Measurements from ENCODE around the gene SRGAP1. TPM values are rescaled to one million over a fixed set of nuclear protein-coding genes. Genes with fewer than 3 reads are reported as not detected.
"Not testable (repeated sequence)": the region's sequence is repeated elsewhere in the genome, so short reads cannot be mapped to it uniquely, and the experiment has no call there.

Gene SRGAP1
- total and polyA plus RNA-seq, 2 donors = 0.82 to 1.3 TPM

GRCh38 chr12:64107776-64108175 lies 263.3 kb downstream of the SRGAP1 start:
- Histone ChIP-seq H3K36me3 (ENCODE audit: control insufficient read depth in 2 of 2, insufficient read depth in 2 of 2, low read length in 1 of 2) (no peaks in the 10 kb centered on the region), H3K9me3 (ENCODE audit: control insufficient read depth in 2 of 2, insufficient read depth in 1 of 2, low read length in 1 of 2) (no peaks in the 10 kb centered on the region), H3K27me3 (ENCODE audit: control insufficient read depth in 2 of 2, insufficient read depth in 1 of 2, low read length in 1 of 2) (no peaks in the 10 kb centered on the region), H3K4me1 (ENCODE audit: control insufficient read depth in 2 of 2, insufficient read depth in 2 of 2, low read length in 2 of 2) (no peaks in the 10 kb centered on the region), H3K4me3 (ENCODE audit: low read length in 2 of 2) (no peak overlapping the region), H3K27ac (ENCODE audit: low read depth in 1 of 2, low read length in 1 of 2) (no peak overlapping the region)
- no peak for DNase-seq (ENCODE audit: low read depth in 6 of 9, low spot score in 9 of 9)
- 99% methylated on average over 1 of the region's 1 CpG for WGBS

- Histone ChIP-seq H3K4me1 (ENCODE audit: control insufficient read depth in 2 of 2, insufficient read depth in 2 of 2, low read length in 2 of 2) (no peaks in the 10 kb centered on the region), H3K27me3 (ENCODE audit: control insufficient read depth in 2 of 2, insufficient read depth in 1 of 2, low read length in 1 of 2) (no peaks in the 10 kb centered on the region)
- 96% methylated on average over 4 of the region's 4 CpGs for WGBS
These were observed 265.2 kb downstream of the SRGAP1 start for GRCh38 chr12:64109706-64110105.

GRCh38 chr12:64110864-64111263 lies 266.4 kb downstream of the SRGAP1 start:
- Histone ChIP-seq H3K36me3 (ENCODE audit: control insufficient read depth in 2 of 2, insufficient read depth in 2 of 2, low read length in 1 of 2) (no peaks in the 10 kb centered on the region), H3K27ac (ENCODE audit: low read depth in 1 of 2, low read length in 1 of 2) (no peak overlapping the region), H3K27me3 (ENCODE audit: control insufficient read depth in 2 of 2, insufficient read depth in 1 of 2, low read length in 1 of 2) (no peaks in the 10 kb centered on the region), H3K9me3 (ENCODE audit: control insufficient read depth in 2 of 2, insufficient read depth in 1 of 2, low read length in 1 of 2) (no peaks in the 10 kb centered on the region), H3K4me1 (ENCODE audit: control insufficient read depth in 2 of 2, insufficient read depth in 2 of 2, low read length in 2 of 2) (no peaks in the 10 kb centered on the region), H3K4me3 (ENCODE audit: low read length in 2 of 2) (no peak overlapping the region)
- no peak for DNase-seq (ENCODE audit: low read depth in 6 of 9, low spot score in 9 of 9)

More at GRCh38 chr12:64109706-64110105, 265.2 kb downstream of the SRGAP1 start:
- Histone ChIP-seq H3K27ac (ENCODE audit: low read depth in 1 of 2, low read length in 1 of 2) (no peak overlapping the region), H3K36me3 (ENCODE audit: control insufficient read depth in 2 of 2, insufficient read depth in 2 of 2, low read length in 1 of 2) (no peaks in the 10 kb centered on the region), H3K9me3 (ENCODE audit: control insufficient read depth in 2 of 2, insufficient read depth in 1 of 2, low read length in 1 of 2) (no peaks in the 10 kb centered on the region), H3K4me3 (ENCODE audit: low read length in 2 of 2) (no peak overlapping the region)
- no peak for DNase-seq (ENCODE audit: low read depth in 6 of 9, low spot score in 9 of 9)

GRCh38 chr12:64116969-64117368 lies 272.5 kb downstream of the SRGAP1 start:
- no peak overlapping the region for H3K4me3 ChIP-seq (ENCODE audit: low read length in 2 of 2)
- H3K27ac ChIP-seq (ENCODE audit: low read depth in 1 of 2, low read length in 1 of 2) = no peak overlapping the region
- WGBS = 97% methylated on average over 2 of the region's 2 CpGs
- H3K27me3 ChIP-seq (ENCODE audit: control insufficient read depth in 2 of 2, insufficient read depth in 1 of 2, low read length in 1 of 2) = no peaks in the 10 kb centered on the region
- H3K36me3 ChIP-seq (ENCODE audit: control insufficient read depth in 2 of 2, insufficient read depth in 2 of 2, low read length in 1 of 2) = no peaks in the 10 kb centered on the region
- H3K4me1 ChIP-seq (ENCODE audit: control insufficient read depth in 2 of 2, insufficient read depth in 2 of 2, low read length in 2 of 2) = no peaks in the 10 kb centered on the region
- DNase-seq (ENCODE audit: low read depth in 6 of 9, low spot score in 9 of 9) = no peak
- no peaks in the 10 kb centered on the region for H3K9me3 ChIP-seq (ENCODE audit: control insufficient read depth in 2 of 2, insufficient read depth in 1 of 2, low read length in 1 of 2)

- H3K4me3 ChIP-seq (ENCODE audit: low read length in 2 of 2) = no peak overlapping the region
- no peak for DNase-seq (ENCODE audit: low read depth in 6 of 9, low spot score in 9 of 9)
These were observed 276.1 kb downstream of the SRGAP1 start for GRCh38 chr12:64120568-64120967.

GRCh38 chr12:64121086-64121485 lies 276.6 kb downstream of the SRGAP1 start:
- H3K36me3 ChIP-seq (ENCODE audit: control insufficient read depth in 2 of 2, insufficient read depth in 2 of 2, low read length in 1 of 2) = not testable (repeated sequence)
- WGBS = 98% methylated on average over 3 of the region's 3 CpGs

More at GRCh38 chr12:64120568-64120967, 276.1 kb downstream of the SRGAP1 start:
- no peak overlapping the region for H3K27ac ChIP-seq (ENCODE audit: low read depth in 1 of 2, low read length in 1 of 2)
- H3K9me3 ChIP-seq (ENCODE audit: control insufficient read depth in 2 of 2, insufficient read depth in 1 of 2, low read length in 1 of 2) = no peaks in the 10 kb centered on the region
- no peaks in the 10 kb centered on the region for H3K27me3 ChIP-seq (ENCODE audit: control insufficient read depth in 2 of 2, insufficient read depth in 1 of 2, low read length in 1 of 2)
- H3K36me3 ChIP-seq (ENCODE audit: control insufficient read depth in 2 of 2, insufficient read depth in 2 of 2, low read length in 1 of 2) = no peaks in the 10 kb centered on the region
- no peaks in the 10 kb centered on the region for H3K4me1 ChIP-seq (ENCODE audit: control insufficient read depth in 2 of 2, insufficient read depth in 2 of 2, low read length in 2 of 2)

GRCh38 chr12:64122154-64122553 lies 277.7 kb downstream of the SRGAP1 start:
- H3K36me3 ChIP-seq (ENCODE audit: control insufficient read depth in 2 of 2, insufficient read depth in 2 of 2, low read length in 1 of 2) = no peaks in the 10 kb centered on the region
- no peaks in the 10 kb centered on the region for H3K9me3 ChIP-seq (ENCODE audit: control insufficient read depth in 2 of 2, insufficient read depth in 1 of 2, low read length in 1 of 2)
- no peak for DNase-seq (ENCODE audit: low read depth in 6 of 9, low spot score in 9 of 9)
- no peaks in the 10 kb centered on the region for H3K27me3 ChIP-seq (ENCODE audit: control insufficient read depth in 2 of 2, insufficient read depth in 1 of 2, low read length in 1 of 2)
- H3K4me3 ChIP-seq (ENCODE audit: low read length in 2 of 2) = no peak overlapping the region
- no peaks in the 10 kb centered on the region for H3K4me1 ChIP-seq (ENCODE audit: control insufficient read depth in 2 of 2, insufficient read depth in 2 of 2, low read length in 2 of 2)
- H3K27ac ChIP-seq (ENCODE audit: low read depth in 1 of 2, low read length in 1 of 2) = no peak overlapping the region

More at GRCh38 chr12:64121086-64121485, 276.6 kb downstream of the SRGAP1 start:
- H3K4me1 ChIP-seq (ENCODE audit: control insufficient read depth in 2 of 2, insufficient read depth in 2 of 2, low read length in 2 of 2); H3K27me3 ChIP-seq (ENCODE audit: control insufficient read depth in 2 of 2, insufficient read depth in 1 of 2, low read length in 1 of 2); H3K4me3 ChIP-seq (ENCODE audit: low read length in 2 of 2); H3K9me3 ChIP-seq (ENCODE audit: control insufficient read depth in 2 of 2, insufficient read depth in 1 of 2, low read length in 1 of 2); H3K27ac ChIP-seq (ENCODE audit: low read depth in 1 of 2, low read length in 1 of 2); DNase-seq (ENCODE audit: low read depth in 6 of 9, low spot score in 9 of 9): not testable (repeated sequence)

- Histone ChIP-seq H3K4me1 (ENCODE audit: control insufficient read depth in 2 of 2, insufficient read depth in 2 of 2, low read length in 2 of 2) (no peaks in the 10 kb centered on the region), H3K36me3 (ENCODE audit: control insufficient read depth in 2 of 2, insufficient read depth in 2 of 2, low read length in 1 of 2) (no peaks in the 10 kb centered on the region), H3K27ac (ENCODE audit: low read depth in 1 of 2, low read length in 1 of 2) (no peak overlapping the region), H3K4me3 (ENCODE audit: low read length in 2 of 2) (no peak overlapping the region), H3K9me3 (ENCODE audit: control insufficient read depth in 2 of 2, insufficient read depth in 1 of 2, low read length in 1 of 2) (no peaks in the 10 kb centered on the region), H3K27me3 (ENCODE audit: control insufficient read depth in 2 of 2, insufficient read depth in 1 of 2, low read length in 1 of 2) (no peaks in the 10 kb centered on the region)
- no peak for DNase-seq (ENCODE audit: low read depth in 6 of 9, low spot score in 9 of 9)
- WGBS = 100% methylated on average over 2 of the region's 2 CpGs
These were observed 278.5 kb downstream of the SRGAP1 start for GRCh38 chr12:64122995-64123394.

- Histone ChIP-seq H3K9me3 (ENCODE audit: control insufficient read depth in 2 of 2, insufficient read depth in 1 of 2, low read length in 1 of 2) (no peaks in the 10 kb centered on the region), H3K27ac (ENCODE audit: low read depth in 1 of 2, low read length in 1 of 2) (no peak overlapping the region), H3K27me3 (ENCODE audit: control insufficient read depth in 2 of 2, insufficient read depth in 1 of 2, low read length in 1 of 2) (no peaks in the 10 kb centered on the region), H3K4me3 (ENCODE audit: low read length in 2 of 2) (no peak overlapping the region), H3K4me1 (ENCODE audit: control insufficient read depth in 2 of 2, insufficient read depth in 2 of 2, low read length in 2 of 2) (no peaks in the 10 kb centered on the region), H3K36me3 (ENCODE audit: control insufficient read depth in 2 of 2, insufficient read depth in 2 of 2, low read length in 1 of 2) (no peaks in the 10 kb centered on the region)
- no peak for DNase-seq (ENCODE audit: low read depth in 6 of 9, low spot score in 9 of 9)
- WGBS = 96% methylated on average over 1 of the region's 1 CpG
These were observed 278.9 kb downstream of the SRGAP1 start for GRCh38 chr12:64123448-64123847.
